ENCODE measurements around the gene CDK7. TPM values are rescaled to one million over a fixed set of nuclear protein-coding genes. Genes with fewer than 3 reads are reported as not detected.

CDK7 gene
- total RNA-seq, 1 experiment from 2014 or later: 31.8 TPM

DNA sequence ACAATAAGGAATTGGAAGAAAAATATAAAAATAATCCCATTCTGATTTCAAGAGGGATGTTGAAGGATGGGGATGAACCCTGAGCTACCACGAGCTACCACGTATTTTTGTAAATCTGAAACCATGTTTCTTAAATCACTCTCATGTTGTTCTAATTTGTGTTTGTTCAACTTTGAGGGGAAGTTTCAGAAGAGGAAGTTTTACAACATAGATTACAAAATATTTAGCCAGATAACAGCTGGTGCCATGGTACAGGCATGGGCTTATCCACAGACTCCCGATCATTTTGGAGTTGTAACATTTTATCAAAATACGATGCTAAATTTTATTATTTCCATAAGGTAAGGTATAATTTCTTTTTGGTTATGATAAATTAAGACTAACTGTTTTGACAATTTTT lies 82.7 kb downstream of the CDK7 start:
- CTCF ChIA-PET: interaction anchor here (0.6 kb wide), 1 partner anchor 27 kb away, joined by 4 read pairs; no protein-coding TSS in a partner anchor
- TF ChIP-seq CTCF (IDR thresholded peaks at IDR 0.05; ENCODE audit: unreplicated experiment): no peak
- no peak for DNase-seq
- Mint-ChIP-seq H3K27ac (ENCODE audit: unreplicated experiment) (no peak overlapping the region), H3K9me3 (ENCODE audit: low read depth, unreplicated experiment) (no peaks in the 10 kb centered on the region), H3K4me1 (ENCODE audit: low read depth, unreplicated experiment) (no peaks in the 10 kb centered on the region), H3K27me3 (ENCODE audit: unreplicated experiment) (no peaks in the 10 kb centered on the region), H3K4me3 (ENCODE audit: low read depth, unreplicated experiment) (no peak overlapping the region), H3K36me3 (ENCODE audit: insufficient read depth, unreplicated experiment) (peaks cover 16% of the 10 kb centered on the region)
- no TSS peak for BruUV-seq (replicated peaks)
- intact Hi-C loops (cut with micrococcal nuclease; ENCODE audit: unreplicated experiment): no loop called here

GRCh38 chr5:69326365-69326764 lies 91.7 kb downstream of the CDK7 start:
- TF ChIP-seq CTCF (IDR thresholded peaks at IDR 0.05; ENCODE audit: unreplicated experiment): no peak
- intact Hi-C loops (cut with micrococcal nuclease; ENCODE audit: unreplicated experiment): no loop called here
- no TSS peak for BruUV-seq (replicated peaks)
- no peak overlapping the region for H3K27ac Mint-ChIP-seq (ENCODE audit: unreplicated experiment)
- no peak overlapping the region for H3K4me3 Mint-ChIP-seq (ENCODE audit: low read depth, unreplicated experiment)
- H3K27me3 Mint-ChIP-seq (ENCODE audit: unreplicated experiment): no peaks in the 10 kb centered on the region
- H3K36me3 Mint-ChIP-seq (ENCODE audit: insufficient read depth, unreplicated experiment): no peaks in the 10 kb centered on the region
- no peak for DNase-seq
- H3K4me1 Mint-ChIP-seq (ENCODE audit: low read depth, unreplicated experiment): peaks cover 15% of the 10 kb centered on the region
- no peaks in the 10 kb centered on the region for H3K9me3 Mint-ChIP-seq (ENCODE audit: low read depth, unreplicated experiment)
- CTCF ChIA-PET: no interaction called here

Other genes starting within 250 kb of the CDK7 start
- 45.9 and 51.0 TPM in 2 replicates for gene SLC30A5, start 140.9 kb upstream of the CDK7 start, total RNA-seq (2022)
- gene CCNB1, start 67.7 kb upstream of the CDK7 start, total RNA-seq (2022): 162 and 192 TPM in 2 replicates
- gene CENPH, start 45.3 kb upstream of the CDK7 start, total RNA-seq (2022): 17.0 and 17.7 TPM in 2 replicates
- 12.4 and 13.4 TPM in 2 replicates for gene CCDC125, start 97.9 kb downstream of the CDK7 start, total RNA-seq (2022)
- gene AK6, start 134.6 kb downstream of the CDK7 start, total RNA-seq (2022): 32.9 and 33.6 TPM in 2 replicates
- 65.8 and 74.2 TPM in 2 replicates for gene TAF9, start 134.6 kb downstream of the CDK7 start, total RNA-seq (2022)
- 16.9 and 17.7 TPM in 2 replicates for gene RAD17, start 134.9 kb downstream of the CDK7 start, total RNA-seq (2022)
- gene MARVELD2, start 180.2 kb downstream of the CDK7 start, total RNA-seq (2022): 40.9 and 46.0 TPM in 2 replicates

All from Calu3 (cell line).